Measurements from ENCODE around the gene MXRA7. TPM values are rescaled to one million over a fixed set of nuclear protein-coding genes. Genes with fewer than 3 reads are reported as not detected.
A peak's percentile ranks its signal among the peaks of the same experiment; 100 is the strongest.

MXRA7 gene
- total and polyA plus RNA-seq, 2 donors (not counting 3 experiments of a cell fraction or from before 2014, with no cell fraction given): 49.5 to 95.8 TPM

DNA sequence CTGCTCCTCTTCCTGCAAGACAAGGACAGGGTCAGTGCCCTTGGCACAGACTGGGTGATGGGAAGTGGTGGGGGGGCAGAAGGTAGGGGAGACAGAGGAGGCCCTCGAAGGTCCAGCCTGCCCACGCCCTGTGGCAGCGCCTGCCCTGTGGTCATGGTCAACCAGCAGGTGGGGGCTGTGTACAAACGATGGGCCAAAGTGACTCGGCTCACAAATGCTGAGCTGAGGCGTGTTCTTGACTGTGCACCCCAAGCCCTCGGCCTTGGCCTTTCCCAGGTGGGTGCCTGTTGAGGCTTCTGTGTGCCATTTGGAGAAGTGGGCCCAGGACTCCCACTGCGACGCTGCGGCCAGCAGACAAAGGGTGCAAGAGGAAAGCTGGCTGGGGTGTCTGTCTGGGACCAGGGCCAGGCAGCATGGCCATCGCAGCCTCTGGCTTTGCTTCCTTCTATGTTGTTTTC lies 22.6 kb downstream of the MXRA7 start:
- H2AFZ ChIP-seq (ENCODE audit: low read depth, low read length): no peak overlapping the region
- peaks cover 14% of the 10 kb centered on the region for H3K4me1 ChIP-seq (ENCODE audit: control insufficient read depth, extremely low read depth, insufficient read depth, low read length)
- peaks cover 0 to 5% of the 10 kb centered on the region in 2 experiments for H3K36me3 ChIP-seq (ENCODE audit: control insufficient read depth in 2 of 2, extremely low read depth in 1 of 2, insufficient read depth in 2 of 2, low read length in 2 of 2)
- no peak overlapping the region for H3K4me3 ChIP-seq (replicated peaks in 1 of 3; ENCODE audit: insufficient read depth in 1 of 3, low read depth in 1 of 3, low read length in 3 of 3)
- no peaks in the 10 kb centered on the region for H3K9me1 ChIP-seq (replicated peaks; ENCODE audit: control insufficient read depth, extremely low read depth, insufficient read depth, low read length)
- no peak overlapping the region for H3K9ac ChIP-seq (replicated peaks; ENCODE audit: extremely low read depth, insufficient read depth, low read length)
- dilution Hi-C loops (cut with MboI; ENCODE audit: extremely low pct_ligation_motif_present, low sequenced_read_pairs) (no loop called here), intact Hi-C loops (cut with micrococcal nuclease) (no loop called here)
- no peaks in the 10 kb centered on the region for H3K9me3 ChIP-seq (replicated peaks; ENCODE audit: control insufficient read depth, insufficient read depth, low read length)
- no peaks in the 10 kb centered on the region for H3K27me3 ChIP-seq (ENCODE audit: control insufficient read depth in 2 of 2, insufficient read depth in 2 of 2, low read length in 2 of 2)
- no TSS peak for BruUV-seq (replicated peaks)
- H3K27ac ChIP-seq (ENCODE audit: insufficient read depth, low read depth, low read length): peak overlapping the region; percentile 10
- H3K79me2 ChIP-seq (ENCODE audit: control insufficient read depth, insufficient read depth, low read length): peaks cover 5% of the 10 kb centered on the region
- H3K4me2 ChIP-seq (ENCODE audit: insufficient read depth, low read length): no peak overlapping the region
- peak; percentile 49 for FAIRE-seq
- ChIA-PET CTCF (interaction anchor here (0.8 to 1.5 kb wide), 8 partner anchors 14 to 110 kb away, joined by 3 to 9 read pairs (median 6); partner anchors contain the start of gene MXRA7), POLR2A (no interaction called here)
- TF ChIP-seq EZH2 (IDR thresholded peaks at IDR 0.05; ENCODE audit: borderline replicate concordance, low read depth, low read length, severe bottlenecking) (no peak), MAX (IDR thresholded peaks at IDR 0.05; ENCODE audit: insufficient read depth, insufficient read length) (no peak), POLR2A (IDR thresholded peaks at IDR 0.05; ENCODE audit: low read depth, low read length) (no peak), JUN (IDR thresholded peaks at IDR 0.05; ENCODE audit: borderline replicate concordance, insufficient read depth, insufficient read length, low read depth) (no peak), MYC (IDR thresholded peaks at IDR 0.05; ENCODE audit: low read depth, low read length) (no peak), FOS (IDR thresholded peaks at IDR 0.05; ENCODE audit: borderline replicate concordance, insufficient read depth, low read length) (no peak), GATA2 (IDR thresholded peaks at IDR 0.05; ENCODE audit: insufficient read depth, insufficient read length, low read depth, low read length) (no peak), POLR2AphosphoS5 (IDR thresholded peaks at IDR 0.05; ENCODE audit: insufficient read depth, low read depth, low read length) (no peak)
- TF ChIP-seq, protein P1, sequence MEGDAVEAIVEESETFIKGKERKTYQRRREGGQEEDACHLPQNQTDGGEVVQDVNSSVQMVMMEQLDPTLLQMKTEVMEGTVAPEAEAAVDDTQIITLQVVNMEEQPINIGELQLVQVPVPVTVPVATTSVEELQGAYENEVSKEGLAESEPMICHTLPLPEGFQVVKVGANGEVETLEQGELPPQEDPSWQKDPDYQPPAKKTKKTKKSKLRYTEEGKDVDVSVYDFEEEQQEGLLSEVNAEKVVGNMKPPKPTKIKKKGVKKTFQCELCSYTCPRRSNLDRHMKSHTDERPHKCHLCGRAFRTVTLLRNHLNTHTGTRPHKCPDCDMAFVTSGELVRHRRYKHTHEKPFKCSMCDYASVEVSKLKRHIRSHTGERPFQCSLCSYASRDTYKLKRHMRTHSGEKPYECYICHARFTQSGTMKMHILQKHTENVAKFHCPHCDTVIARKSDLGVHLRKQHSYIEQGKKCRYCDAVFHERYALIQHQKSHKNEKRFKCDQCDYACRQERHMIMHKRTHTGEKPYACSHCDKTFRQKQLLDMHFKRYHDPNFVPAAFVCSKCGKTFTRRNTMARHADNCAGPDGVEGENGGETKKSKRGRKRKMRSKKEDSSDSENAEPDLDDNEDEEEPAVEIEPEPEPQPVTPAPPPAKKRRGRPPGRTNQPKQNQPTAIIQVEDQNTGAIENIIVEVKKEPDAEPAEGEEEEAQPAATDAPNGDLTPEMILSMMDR (IDR thresholded peaks at IDR 0.05; ENCODE audit: extremely low read depth in 1 of 2, insufficient read depth in 1 of 2, low read depth in 1 of 2, low read length in 2 of 2): no peak
- H4K20me1 ChIP-seq (replicated peaks; ENCODE audit: control insufficient read depth, extremely low read depth, insufficient read depth, low read length): no peaks in the 10 kb centered on the region
- no peak for DNase-seq (ENCODE audit: low read depth, low spot score)
